Measurements from ENCODE around the gene CPSF4L.
A peak's percentile ranks its signal among the peaks of the same experiment; 100 is the strongest.

Gene CPSF4L

DNA sequence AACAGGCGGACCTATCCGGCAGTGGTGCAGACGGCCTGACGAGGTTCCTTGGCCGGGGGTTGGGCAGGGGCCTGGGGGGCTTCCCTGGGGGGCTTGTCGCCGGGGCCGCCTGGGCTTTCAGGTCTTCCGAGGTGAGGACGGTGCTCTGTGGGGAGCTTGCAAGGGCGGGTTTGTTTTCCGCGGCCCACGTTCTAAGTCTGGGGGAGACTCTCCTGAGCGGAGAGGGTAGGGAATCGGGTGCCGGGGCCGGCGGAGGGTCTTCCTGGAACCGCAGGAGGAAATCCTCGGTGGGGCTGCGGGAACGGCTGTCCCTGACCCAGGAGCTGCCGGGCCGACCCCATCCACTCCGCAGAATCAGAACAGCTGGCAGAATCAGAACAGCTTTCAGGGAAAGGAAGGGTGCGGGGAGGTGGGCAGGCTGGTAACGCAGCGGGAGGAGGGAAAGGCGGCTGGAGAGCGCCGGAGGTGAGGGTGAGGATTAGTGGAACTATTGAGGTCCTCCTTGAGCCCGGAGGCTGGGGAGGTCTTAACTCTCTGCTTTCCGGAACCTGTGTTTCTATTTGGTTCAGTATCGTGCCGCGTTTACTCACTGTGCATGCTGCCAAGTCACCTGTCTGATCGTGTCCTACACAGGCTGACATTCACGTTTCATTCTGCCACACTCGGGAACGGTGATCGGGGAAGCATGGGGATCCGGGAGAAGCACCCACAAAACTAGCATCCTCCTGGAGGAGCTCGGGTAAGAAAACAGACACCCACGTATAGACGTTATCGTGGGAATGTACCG is 28.9 kb downstream of the CPSF4L start:
- peak; percentile 63 for DNase-seq (ENCODE audit: low spot score)

GRCh38 chr17:73231841-73232586 is 29.7 kb downstream of the CPSF4L start:
- peak; percentile 92 for DNase-seq (ENCODE audit: low spot score)

DNA sequence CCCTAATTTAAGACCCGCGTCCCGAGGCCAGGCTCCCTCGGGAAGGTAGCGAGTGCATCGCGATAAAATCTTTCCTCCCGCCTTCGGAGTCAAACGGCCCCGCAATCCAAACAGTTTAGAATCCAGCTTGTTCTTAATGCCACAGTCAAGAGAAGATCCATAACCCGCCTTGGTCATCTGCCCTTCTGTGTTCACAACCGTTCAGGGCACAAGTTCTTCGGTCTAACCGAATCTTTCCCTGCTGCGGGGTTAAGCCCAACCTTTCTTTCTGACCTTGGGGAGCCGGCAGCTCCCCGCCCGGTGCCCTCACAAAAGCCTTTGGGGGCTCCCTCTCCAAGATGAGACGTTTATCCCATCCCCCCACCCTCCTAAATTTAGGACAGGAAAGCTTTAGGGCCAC is 30.3 kb downstream of the CPSF4L start:
- DNase-seq (ENCODE audit: low spot score), result peak; percentile 22

DNA sequence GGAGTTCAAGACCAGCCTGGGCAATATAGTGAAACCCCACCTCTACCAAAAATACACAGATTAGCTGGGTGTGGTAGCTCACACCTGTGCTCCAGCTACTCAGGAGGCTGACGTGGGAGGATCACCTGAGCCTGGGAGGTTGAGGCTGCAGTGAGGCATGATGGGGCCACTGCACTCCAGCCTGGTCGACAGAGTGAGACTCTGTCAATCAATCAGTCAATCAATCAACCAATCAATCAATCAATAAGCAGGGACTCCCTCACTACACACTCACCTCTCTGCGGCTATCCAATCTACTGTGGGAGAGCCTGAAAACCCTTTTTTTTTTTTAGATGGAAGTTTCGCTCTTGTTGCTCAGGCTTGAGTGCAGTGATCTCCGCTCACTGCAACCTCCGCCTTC is 31.6 kb downstream of the CPSF4L start:
- DNase-seq (ENCODE audit: low spot score), result no peak

- peak; percentile 82 for DNase-seq (ENCODE audit: low spot score)
Observed at GRCh38 chr17:73228748-73229236, 32.9 kb downstream of the CPSF4L start.

DNA sequence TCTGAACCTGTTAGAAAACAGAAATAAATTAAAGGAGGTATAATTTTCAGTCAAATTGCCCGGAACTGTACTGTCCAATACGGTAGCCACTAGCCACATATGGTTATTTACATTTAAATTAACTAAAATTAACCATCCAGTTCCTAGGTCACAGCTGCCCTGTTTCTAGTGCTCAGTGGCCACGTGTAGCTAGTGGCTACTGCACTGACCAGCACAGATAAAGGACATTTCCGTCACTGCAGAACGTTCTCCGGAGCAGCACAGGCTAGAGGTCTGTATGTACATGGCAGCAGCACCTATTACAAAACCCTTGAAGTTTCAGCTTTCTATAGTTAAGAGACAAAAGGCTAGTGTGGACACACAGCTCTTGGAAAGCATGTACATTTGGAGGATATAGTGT is 33.7 kb downstream of the CPSF4L start:
- DNase-seq (ENCODE audit: low spot score), result no peak

DNA sequence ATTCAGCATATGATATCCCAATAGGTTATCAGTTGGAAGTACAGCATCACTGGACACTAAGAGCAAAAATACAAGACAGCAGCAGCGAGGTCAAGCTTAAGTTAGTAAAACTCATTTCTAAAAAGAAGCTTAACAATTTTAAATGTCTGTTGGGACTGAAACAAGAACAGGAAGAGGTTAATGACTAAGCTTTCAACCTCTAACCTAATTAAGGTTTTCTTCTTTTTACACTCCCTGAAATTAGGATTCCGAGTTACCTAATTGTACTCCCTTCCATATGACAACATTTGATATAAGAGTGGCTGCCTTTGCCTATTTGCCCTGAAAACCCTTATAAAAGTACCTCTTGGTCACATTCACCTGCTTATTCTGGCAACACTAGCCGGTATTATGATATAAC is 34.3 kb downstream of the CPSF4L start:
- no peak for DNase-seq (ENCODE audit: low spot score)

DNA sequence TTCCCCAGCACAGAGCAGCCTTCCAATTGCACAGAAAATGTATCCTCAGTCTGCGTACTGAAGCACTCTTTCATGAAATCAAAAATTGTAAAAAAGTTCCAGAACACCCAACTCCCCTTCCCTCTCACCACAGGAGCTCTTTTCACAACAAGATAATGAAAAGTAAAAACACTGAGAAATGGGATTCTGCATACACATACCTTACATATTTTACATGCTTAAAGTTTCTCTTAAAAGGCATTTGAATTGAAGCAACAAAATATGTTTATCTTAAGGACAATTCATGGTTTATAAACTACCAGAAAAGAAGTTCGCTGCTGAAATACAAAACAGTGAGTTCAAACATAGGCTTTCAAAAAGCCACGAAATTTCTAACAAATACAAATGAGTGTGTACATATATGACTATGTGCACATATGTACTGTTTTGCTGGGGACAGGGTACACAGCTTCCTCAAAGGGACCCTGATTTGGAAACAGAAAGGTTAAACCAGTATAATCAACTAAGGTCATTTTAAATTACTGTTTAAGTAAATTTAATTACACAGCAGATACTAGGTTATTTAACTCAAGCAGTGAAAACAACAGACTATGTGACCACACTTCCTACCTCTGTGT is 35.0 kb downstream of the CPSF4L start:
- no peak for DNase-seq (ENCODE audit: low spot score)

DNA sequence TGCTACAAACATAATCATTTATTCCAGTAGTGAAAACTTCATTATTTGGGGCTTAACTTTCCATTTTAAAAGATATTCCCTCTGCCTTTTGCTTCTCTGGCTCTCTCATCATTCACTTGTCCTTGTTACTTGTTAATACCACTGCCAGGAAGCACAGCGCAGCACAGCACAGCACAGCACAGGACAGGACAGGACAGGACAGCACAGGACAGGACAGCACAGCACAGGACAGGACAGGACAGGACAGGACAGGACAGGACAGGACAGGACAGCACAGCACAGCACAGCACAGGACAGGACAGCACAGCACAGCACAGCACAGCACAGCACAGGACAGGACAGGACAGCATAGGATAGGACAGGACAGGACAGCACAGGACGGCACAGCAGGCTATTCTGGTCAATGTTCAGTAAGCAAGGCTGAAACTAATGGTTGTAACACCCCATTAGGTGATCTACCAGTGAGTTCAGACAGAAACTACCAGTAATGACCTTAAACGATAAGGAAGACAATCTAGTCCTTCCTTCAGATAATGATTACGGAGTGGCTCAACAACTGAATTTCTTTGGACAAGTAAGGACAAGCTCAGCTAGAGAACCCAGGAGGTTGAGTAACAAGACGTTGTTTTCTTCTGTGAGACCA is 36.9 kb downstream of the CPSF4L start:
- DNase-seq (ENCODE audit: low spot score), result no peak

GRCh38 chr17:73224237-73224636 is 37.4 kb downstream of the CPSF4L start:
- no peak for DNase-seq (ENCODE audit: low spot score)

GRCh38 chr17:73223626-73224230 is 38.0 kb downstream of the CPSF4L start:
- no peak for DNase-seq (ENCODE audit: low spot score)

DNA sequence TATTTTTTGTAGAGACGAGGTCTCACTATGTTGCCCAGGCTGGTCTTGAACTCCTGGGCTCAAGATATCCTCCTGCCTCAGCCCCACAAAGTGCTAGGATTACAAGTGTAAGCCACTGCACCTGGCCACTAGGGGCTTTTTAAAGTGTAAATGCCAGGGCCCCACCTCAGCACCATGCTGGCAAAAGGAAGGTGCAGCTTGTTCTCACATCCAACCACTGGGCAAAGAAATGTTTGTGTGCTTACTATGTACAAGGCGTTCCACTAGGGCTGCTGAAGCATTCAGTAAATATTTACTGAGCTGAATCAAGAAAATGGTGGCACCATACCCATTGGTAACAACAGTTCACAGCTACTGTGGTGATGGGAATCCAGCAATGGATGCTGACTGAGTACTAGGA is 46.2 kb downstream of the CPSF4L start:
- DNase-seq (ENCODE audit: low spot score), result no peak

- no peak for DNase-seq (ENCODE audit: low spot score)
Observed at GRCh38 chr17:73214851-73215250, 46.8 kb downstream of the CPSF4L start.

DNA sequence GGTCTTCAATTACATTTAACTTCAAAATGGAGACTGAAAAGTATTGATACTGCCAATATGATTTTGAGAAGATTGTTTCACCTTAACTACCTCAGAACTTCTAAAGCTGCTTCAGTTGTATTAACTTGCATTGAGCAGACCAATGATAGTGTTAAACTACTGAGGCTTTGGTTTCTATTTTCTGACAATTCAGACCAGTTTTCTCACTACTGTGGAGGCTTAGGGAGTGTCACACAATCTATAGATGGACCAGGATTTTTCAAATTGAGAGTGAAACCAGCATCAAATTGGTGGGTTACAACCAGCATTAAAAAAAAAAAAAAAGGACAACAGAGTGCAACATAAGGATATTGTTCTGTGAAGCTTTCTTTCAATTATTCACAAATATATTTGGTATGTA is 47.7 kb downstream of the CPSF4L start:
- DNase-seq (ENCODE audit: low spot score), result no peak

DNA sequence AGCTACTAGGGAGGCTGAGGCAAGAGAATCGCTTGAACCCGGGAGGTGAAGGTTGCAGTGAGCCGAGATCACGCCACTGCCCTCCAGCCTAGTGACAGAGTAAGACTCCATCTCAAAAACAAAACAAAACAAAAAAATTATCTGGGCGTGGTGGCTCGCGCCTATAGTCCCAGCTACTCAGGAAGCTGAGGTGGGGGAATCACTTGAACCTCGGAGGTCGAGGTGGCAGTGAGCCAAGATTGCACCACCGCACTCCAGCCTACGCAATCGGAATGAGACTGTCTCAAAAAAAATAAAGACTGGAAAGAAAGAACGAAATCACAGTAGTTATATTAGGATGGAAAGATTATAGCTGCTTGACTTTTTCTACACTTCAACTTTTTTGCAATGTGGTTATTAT is 49.9 kb downstream of the CPSF4L start:
- no peak for DNase-seq (ENCODE audit: low spot score)

DNA sequence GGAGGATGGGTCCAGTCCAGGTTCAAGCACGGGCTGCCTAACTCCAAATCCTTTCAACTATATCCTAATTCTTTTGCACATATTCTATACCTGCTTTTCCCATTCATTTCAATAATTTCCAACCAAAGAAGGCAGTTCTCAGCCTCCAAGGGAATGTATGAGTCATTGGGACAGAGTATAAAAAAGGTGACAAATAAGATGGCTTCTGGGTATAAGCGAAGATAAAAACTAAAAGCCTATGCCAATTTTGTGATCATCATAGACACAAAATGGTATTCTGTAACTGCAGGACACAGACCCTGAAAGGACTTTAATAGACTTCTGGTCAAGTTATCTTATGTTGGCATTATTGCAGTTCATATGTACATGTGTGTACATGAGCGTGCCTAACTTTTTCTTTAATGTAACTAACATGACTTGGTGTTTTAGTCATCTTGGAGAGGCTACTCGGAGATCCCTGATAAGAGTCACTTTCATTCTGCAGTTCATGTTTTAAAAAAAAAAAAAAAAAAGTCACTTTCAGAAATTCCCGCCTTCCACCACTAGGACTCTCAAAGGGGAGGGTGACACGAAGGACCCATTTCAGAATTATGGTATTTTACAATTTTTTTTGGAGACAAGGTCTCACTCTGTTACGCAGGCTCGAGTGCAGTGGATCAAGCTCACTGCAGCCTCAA is 51.5 kb downstream of the CPSF4L start:
- DNase-seq (ENCODE audit: low spot score), result peak; percentile 32

- no peak for DNase-seq (ENCODE audit: low spot score)
Observed at GRCh38 chr17:73209436-73209835, 52.2 kb downstream of the CPSF4L start.

DNA sequence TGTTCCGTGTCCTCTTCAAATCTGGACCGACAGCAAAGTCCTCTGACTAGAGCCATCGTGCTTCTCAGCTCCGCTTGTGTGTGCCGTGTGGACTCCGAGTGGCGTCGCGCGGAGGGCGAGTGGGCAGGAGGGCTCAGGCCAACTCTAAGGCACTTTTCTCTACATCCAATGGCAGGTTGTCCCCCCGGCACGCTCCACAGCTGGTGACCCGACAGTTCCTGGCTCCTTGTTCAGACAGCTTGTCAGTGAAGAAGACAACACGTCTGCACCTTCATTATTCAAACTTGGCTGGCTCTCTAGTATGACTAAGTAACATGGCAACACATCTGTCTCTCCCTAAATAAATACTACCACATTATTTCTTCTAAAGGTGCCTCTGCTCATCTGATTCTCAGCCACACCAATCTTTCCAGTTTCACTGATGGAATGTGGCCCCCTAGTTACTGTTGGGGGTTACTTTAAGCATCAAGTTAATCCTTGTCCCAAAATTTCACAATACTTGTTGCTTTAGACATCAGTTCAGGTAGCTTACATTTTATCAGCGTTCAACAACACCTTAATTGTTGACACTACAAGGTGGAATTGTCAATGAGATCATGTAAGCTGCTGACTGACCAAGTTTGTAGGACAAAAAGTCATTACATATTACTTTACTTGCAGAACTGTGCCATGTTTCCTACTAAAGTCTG is 53.4 kb downstream of the CPSF4L start:
- DNase-seq (ENCODE audit: low spot score), result no peak

GRCh38 chr17:73205459-73205961 is 56.2 kb downstream of the CPSF4L start:
- DNase-seq (ENCODE audit: low spot score), result no peak

DNA sequence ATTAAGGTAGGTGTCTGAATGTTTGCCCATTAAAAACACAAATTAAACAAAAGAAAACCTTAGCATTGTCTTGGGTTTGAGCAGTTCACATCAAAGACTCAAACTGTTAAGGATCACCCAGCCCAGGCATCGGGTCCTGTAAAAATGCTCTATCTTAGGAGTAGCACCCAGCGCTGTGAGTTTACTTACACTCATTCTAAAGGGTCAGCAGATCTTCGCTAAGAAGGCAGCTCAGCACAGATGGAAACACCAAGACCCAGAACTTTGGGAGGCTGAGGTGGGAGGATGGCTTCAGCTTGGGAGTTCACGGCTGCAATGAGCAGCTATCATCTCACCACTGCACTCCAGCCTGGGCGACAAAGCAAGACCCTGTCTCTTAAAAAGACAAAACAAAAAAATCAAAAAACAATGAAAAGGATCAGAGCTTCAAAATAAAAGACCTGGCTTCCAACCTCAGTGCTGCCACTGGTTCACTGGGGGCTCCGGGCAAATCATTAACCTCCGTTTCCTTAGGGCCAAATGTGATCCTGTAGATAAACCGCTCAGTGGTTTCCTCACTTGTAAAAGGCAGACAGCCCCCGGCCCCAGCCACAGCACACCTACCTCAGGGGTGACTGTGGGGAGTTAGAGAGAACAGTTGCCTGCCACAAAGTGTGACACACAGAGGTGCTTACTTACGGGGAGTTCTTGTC is 57.7 kb downstream of the CPSF4L start:
- no peak for DNase-seq (ENCODE audit: low spot score)

Measured in RKO (cell line).